HG03108 (cell line): ENCODE measurements around the gene CFAP77.

Experiments used
- ATAC-seq: cut with Tn5 transposase; IDR thresholded peaks from one replicate; pipeline ENCODE4 v1.9.1; 2021; ENCODE audit warnings: moderate library complexity; ENCODE audit not compliant: unreplicated experiment

The CFAP77 gene

DNA sequence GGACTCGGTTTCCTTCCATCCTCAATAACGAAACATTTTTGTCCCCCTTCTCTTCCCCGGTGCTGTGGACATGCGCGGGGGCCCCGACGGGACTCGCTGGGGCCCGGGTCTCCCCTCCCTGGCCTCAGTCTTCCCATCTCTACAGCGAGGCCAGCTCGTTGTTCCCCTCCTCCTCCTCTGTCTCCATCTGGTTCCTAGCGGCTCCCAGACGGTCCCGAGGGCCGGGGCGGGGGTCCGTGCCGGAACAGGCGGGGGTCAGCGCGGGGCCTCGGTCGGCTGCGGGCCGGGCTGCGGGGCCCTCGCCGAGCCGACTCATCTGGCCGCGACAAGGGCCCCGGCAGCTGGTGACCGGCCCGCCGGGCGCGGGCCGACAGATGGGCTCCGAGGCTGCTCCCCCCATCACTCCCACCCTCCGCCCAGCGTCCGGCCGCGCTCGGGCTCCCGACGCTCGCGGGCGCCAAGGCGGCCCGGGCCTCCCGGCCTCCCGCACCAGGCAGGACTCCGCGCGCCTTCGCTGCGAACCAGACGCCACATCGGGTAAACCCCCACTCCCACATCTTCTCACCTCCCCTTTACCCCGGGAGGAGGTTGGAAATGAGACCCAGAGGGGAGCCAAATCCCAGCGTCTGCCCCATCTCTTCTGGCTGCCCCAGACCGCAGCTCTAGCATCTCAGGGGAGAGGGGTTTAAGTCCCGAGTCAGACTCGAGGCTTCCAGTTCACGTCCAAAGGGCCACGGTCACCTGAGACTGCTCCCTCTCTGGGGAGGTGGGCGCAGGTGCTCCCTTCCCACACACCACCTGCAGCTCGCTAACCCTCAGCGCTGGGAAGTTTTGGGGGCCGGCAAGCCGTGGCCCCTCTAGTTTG, 180.5 kb downstream of the CFAP77 start:
- ATAC-seq: no peak

DNA sequence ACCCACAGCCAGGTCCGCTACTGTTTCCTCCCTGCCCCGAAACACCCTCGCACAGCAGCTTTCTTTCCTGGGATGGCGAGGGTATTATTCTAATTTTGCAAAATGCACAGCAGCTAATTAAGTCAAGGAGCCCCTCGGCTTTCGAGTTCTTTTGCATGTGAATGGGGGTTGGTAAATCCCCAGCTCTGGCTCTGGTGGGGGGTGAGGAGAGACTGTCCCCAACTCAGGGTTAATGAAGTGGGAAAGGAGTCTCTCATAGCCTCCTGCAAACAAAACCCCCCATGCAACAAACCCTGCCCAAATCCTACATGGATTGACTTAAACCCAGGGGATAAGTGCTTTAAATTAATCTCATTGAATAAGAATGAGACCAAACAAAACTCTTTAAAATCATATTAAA, 181.2 kb downstream of the CFAP77 start:
- no peak for ATAC-seq

DNA sequence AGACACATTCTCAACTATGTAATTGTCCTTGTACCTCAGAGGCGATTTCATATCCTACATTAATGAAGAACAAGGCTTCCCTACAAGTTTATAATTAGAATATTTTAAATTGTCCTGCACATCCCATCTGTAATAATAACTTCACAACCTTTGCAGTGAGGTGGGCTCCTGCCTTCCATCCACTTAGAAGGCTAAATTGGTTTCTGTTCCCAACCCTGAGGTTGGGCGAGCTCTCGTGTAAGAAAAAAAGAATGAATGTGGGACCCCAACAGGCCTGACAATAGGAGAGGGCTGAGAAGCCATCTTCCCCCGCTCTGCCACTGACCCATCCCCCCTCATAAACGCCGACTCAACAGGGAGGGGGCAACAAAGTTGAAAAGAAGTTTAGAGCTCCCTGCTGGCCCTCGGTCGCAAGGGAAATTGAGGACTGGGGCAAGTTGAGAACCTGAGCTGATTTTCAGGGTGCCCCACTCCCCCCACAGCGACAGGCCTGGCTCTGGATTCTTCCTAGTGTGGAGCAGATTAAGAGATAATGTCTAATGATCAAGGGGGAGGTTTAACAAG, 181.8 kb downstream of the CFAP77 start:
- no peak for ATAC-seq

DNA sequence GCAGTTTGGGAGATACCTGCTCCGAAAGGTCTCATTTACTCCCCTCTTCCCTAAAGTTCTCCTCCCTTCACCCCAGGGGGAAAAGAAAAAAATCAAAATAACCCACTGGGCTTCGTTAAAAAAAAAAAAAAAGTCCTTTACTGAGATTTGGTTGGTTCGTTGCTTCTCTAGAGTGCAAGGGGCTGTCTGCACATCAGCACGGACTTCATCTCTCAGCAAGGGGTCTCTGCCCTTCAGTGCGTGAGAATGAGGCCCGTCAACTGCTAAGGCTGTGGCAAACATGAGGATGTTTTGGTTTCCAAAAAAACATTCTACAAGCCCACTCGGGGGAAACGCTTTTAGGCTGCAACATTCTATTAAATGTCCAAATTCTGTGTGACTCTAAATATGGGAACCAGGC, 182.4 kb downstream of the CFAP77 start:
- no peak for ATAC-seq

DNA sequence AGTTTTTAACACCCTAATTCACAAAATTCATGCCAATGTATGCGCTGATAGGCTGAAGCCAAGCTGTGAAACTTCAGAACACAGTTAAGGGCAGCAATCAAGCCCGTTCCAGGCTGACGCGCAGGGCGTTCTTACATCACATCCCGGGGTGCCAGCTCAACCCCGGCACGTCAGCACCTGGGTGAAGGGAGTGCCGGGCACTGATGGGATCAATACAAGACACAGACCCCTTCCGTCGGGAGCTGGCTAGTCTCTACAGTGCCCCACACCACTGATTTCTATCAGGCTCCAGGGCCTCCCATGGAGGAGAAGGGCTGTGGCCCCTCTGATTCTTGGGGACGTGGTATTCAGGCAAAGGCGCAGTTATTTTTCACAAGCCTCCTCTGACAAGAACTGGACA, 184.4 kb downstream of the CFAP77 start:
- no peak for ATAC-seq

DNA sequence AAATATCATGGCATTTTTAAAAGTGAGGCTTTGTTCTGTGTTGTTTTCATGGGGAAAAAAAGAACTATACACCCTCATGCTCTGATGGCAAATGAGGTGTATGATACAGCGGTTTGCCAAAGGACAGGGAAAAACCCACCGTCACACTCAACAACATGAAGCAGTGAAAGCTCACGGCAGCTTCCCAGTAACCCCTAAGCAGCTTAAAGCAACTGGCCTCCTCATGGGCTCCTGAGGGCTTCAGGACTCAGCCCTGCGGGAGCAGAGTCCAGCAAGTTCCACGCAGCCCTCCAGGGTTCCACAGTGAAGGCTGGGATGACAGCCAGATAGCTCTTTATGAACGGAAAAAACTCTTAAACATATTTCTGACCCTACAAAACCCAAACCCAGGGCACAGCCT, 185.3 kb downstream of the CFAP77 start:
- ATAC-seq: no peak

DNA sequence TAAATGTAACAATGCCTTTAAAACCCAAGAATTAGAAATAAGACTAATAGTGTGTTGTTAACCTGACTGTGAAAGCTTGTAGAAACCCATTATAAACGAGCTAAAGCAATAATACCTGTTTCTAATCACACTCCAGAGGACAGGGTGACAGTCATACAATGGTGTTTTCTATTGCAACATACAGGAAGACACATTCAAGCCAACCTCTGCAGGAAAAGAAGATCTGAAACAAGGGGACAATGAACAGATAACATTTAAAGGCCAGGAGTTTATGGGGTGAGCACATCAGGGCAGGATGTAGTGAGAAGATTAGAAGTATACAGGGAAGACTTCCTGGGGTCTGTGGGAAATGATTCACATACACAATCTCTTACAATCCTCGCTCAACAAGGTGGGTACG, 186.2 kb downstream of the CFAP77 start:
- no peak for ATAC-seq

DNA sequence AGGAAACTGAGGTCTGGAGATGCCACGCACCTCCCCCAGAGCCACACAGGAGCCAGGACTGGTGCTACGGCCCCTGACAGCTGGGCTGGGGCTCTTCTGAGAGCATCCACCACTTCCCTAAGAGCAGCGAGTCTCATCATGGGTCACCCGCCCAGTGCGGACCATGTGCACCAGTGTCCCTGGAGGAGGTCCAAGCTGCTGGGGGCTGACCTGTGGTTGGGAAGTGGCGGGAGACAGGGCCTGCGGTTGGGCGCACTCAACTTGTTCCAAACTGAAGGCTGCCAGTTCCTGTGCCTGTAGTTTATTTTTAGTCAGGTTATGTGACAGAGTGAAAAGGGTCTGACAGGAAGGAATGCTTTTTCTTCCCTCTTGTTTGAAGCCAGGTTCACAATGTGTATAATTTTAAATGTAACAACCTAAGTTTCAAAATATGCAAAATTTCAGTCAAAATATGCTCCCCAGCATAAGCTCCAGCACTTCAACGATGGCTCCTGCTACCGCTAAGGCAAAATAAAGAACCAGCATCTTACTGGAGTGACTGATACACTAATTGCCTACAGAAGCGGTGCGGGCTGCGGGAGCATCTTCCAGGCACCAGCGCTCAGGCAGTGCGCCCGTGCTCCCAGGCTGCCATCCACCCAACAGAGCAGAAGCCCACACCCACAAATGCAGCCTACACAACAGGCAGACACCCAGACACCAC, 187.2 kb downstream of the CFAP77 start:
- no peak for ATAC-seq

DNA sequence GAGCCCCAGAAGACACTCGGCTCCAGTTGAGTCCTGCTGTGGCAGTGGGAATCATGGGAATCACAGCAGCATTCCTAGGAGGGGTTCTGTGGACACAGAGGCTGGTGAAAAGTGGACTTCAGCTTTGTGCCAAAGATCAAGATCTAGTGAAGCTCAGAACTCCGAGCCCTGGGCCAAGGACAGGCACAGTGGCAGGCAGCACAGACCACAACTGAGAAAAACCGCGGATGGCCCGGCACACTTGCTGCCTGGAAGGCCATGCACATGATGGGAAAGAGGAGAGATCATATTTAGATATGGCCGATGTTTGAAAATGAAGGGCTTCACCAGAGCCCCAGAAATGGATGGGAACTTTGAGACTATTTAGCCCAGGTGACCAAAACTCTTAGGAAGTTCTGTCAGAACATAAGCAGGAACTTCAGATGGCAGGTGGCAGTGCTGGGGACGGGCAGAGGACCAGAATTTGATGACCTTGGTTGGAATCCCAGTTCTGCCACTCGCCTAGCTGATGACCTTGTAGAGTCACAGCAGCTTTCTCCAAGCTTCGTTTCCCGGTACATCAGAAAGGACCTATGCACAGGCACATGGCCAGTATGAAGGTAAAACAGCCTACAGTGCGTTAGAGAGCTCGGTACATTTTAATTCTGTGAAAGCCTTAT, 190.4 kb downstream of the CFAP77 start:
- no peak for ATAC-seq

DNA sequence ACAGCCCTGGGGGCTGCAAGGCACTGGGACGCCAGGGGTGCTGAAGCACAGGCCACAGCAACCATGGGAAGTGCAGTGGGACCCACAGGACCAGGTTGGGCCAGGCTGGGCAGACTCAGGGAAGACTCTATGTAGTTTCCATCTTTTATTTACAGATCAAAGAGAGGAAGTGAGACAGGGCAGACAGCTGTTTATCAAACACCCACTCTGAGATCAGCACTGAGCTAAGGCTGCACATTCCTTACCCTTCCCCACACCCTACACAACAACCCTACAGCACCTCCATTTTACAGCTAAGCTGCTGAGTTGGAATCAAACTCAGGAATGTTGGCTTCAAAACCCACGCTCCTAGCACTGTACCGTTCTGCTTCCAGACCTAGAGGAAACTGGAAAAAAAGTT, 192.2 kb downstream of the CFAP77 start:
- ATAC-seq: no peak

DNA sequence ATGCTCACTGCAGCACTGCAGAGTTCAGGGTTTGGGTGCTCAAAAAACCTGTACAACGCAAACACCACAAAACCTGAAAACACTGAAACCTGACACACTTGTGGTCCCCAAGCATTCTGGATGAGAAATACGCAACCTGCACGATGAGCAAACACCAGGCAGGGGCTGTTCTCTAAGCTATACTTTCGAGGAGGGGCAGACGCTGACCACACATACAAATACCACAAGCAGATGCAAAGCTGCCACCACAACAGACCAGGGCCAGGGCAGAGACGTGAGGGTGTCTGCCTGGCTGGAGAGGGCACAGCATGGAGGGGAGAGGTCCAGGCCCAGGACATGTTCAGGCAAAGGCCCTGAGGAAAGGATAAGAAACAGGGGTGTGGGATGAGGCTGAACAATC, 195.4 kb downstream of the CFAP77 start:
- ATAC-seq: no peak

DNA sequence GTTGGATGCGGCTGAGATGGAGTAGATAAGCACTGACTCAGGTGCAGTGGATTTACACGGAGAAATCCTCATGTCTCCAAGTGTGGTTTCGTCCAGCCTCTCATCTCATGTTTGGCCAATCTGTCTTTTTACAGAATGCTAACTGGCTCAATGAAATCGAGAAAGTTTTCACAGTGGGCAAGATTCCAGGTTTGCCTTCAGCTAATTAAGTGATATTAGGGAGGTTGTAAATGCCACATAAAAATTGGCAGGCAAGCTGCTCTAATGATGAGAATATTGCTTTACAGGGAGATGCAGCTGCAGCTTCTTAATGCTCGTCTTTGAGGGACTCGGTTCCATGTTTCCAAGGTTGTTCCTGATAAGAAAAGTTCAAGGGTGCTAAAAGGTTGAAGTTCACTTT, 196.1 kb downstream of the CFAP77 start:
- ATAC-seq: no peak

DNA sequence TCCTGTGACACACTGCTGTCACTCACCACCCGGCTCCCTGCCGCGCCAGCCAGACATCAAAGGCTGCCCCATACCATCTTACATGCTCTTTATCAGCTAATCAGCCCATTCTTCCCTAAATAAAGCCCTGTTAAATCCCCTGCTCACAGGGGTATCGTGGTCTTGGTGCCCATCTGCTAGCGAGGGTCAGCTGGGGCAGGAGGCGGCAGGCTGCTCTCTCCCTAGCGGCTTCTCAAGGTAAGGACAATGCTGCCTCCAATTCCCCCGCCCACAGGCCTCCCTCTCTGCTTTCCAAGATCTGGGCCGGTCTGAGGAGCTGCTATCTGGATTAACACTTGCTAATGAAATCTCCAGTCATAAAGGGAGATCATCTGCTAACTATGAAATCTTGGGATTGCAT, 199.2 kb downstream of the CFAP77 start:
- ATAC-seq: no peak

DNA sequence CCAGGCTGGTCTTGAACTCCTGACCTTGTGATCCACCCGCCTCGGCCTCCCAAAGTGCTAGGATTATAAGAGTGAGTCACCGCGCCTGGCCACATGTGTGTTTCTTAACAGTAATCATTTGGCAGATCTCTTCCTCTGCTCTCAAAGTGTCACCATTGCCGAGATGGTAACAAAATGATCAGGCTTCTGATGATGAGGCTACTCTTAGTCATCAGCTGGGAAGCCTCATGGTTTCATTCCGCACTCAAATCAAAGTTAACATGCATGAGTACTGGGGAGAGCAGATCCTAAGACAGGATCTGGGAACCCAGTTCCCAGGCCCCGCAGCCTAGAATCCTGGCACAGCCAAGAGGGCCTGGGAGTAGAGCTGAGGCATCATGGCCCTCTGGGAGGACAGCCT, 199.8 kb downstream of the CFAP77 start:
- no peak for ATAC-seq

DNA sequence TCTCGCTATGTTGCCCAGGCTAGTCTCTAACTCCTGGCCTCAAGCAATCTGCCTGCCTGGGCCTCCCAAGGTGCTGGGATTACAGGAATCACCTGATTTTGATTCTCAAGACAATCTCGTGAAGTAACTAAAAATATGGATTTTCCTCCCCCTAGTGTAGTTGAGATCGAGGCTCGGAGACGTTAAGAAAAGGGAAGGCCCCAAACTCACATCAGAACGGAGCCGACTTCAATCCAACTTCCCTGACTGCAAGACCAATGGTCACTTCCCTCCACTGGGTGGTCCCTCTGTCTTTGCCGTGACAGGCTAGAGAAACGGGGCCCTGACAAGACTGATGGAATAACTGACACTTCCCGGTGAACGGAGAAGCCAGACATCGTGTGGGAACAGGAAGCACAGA, 200.7 kb downstream of the CFAP77 start:
- ATAC-seq: no peak

DNA sequence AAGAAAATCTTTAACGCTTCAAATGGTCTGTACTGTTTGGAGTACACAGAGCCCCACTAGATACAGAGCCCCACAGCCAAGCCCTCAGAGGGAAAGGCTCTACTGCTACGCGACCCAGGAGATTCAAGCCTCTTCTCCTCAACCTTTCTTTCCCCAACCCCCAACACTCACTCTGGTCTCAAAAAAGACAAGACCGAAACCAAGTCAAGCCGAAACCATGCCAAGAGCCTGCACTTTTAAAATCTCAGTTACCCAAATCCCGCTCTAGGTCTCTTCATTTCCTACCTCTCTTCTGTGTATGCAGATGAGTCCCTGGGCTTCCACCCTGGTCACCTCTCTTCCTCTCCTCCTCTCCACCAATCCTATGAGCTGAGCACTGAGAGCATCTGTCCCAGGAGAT, 204.3 kb downstream of the CFAP77 start:
- ATAC-seq: no peak

DNA sequence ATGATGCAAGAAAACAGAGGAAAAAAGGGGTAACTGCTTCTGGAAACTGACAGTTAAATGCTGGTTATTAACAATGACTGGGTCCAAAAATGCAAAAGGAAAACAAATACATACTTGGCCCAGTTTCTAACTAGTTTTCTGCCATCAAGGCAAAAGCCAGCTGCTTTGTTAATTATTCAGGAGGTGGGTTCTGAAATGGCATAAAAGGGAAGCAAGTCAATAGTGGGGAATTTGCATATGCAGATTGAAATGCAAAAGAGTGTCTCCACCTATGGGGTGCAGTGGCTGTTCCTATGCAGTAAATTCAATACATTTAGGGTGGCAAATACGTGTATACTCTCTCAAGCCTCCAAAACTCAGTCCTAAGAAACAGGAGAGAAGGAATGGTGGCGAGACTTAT, 205.8 kb downstream of the CFAP77 start:
- ATAC-seq: no peak

DNA sequence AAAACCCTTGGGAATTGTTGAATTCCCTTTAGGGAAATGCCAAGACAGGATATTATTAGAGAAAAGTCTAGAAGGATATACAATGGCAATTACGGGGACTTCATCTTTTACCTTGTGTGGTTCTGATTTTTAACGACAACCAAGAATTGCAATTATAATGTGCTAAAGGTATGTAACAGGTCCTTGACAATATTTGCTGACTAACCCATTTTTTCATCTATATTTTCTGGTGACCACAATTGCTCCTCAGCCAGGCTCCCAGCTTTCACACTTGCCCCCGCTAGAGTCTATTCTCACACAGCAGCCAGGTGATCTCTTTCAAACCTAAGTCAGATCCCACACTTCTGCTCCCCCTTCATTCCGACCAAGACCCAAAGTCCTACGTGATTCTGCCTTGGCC, 206.7 kb downstream of the CFAP77 start:
- ATAC-seq: no peak

DNA sequence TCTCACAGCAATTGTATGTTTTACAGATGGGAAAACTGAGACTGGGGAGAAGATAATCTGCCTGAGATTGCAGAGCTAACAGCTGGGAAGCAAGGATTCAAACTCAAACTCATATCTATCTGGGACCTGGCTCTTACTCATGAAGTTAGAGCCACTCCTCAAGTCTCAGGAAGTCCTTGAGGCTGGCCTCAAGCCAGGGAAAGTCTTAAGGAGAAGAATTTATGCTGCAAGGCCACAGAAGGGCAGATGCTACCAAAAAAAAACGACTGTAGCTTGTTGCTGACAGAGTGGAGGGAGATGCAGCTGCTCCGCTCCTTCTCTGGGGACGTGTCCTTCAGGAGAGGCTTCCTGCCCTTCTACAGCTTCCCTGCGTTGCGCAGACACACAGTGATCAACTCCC, 212.1 kb downstream of the CFAP77 start:
- ATAC-seq: no peak
